SU-DHL-6 (cell line): ENCODE data around the gene ZBP1.

Experiments
- H2AFZ ChIP-seq: fragments of 200-600 bp; sonication (generic); 2 replicates; pipeline ENCODE4 v1.6.1; 2014; ENCODE audit warnings: low read depth, mild to moderate bottlenecking, moderate library complexity, mixed read lengths, antibody characterized with exemption, low read length; ENCODE audit not compliant: severe bottlenecking
- H3F3A ChIP-seq: fragments of 200-600 bp; shearing (Covaris generic); 2 replicates; pipeline ENCODE4 v1.6.0; 2016; ENCODE audit warnings: antibody characterized with exemption, mild to moderate bottlenecking; ENCODE audit not compliant: insufficient read depth
- H3K27ac ChIP-seq: fragments of 200-600 bp; sonication (generic); 2 replicates; pipeline ENCODE4 v1.5.1; 2016; ENCODE audit warnings: low read depth, mild to moderate bottlenecking, low read length, moderate library complexity, mixed read lengths
- H3K27me3 ChIP-seq: fragments of 200-600 bp; sonication (generic), shearing (Covaris generic); 2 replicates; pipeline ENCODE4 v1.6.0; 2014; ENCODE audit warnings: mild to moderate bottlenecking, low read length
- H3K36me3 ChIP-seq: fragments of 200-600 bp; sonication (generic); 2 replicates; pipeline ENCODE4 v1.6.1; 2014; ENCODE audit warnings: mild to moderate bottlenecking, low read length, mixed read lengths
- H3K4me2 ChIP-seq: fragments of 300-600, 200-600 bp; shearing (Covaris generic), sonication (generic); 2 replicates; pipeline ENCODE4 v1.6.0; 2014; ENCODE audit warnings: low read length, low read depth, mild to moderate bottlenecking; ENCODE audit not compliant: poor library complexity, severe bottlenecking
- H3K4me3 ChIP-seq: fragments of 200-600 bp; sonication (generic); 2 replicates; pipeline ENCODE4 v1.5.1; 2014; ENCODE audit warnings: antibody characterized with exemption, low read length, mild to moderate bottlenecking, mixed read lengths; ENCODE audit not compliant: insufficient read depth, poor library complexity, severe bottlenecking
- H3K79me2 ChIP-seq: fragments of 200-600 bp; sonication (generic); 2 replicates; pipeline ENCODE4 v1.6.1; 2014; ENCODE audit warnings: mild to moderate bottlenecking, low read length, moderate library complexity; ENCODE audit not compliant: insufficient read depth
- H3K9ac ChIP-seq: fragments of 200-600 bp; sonication (generic); 2 replicates; pipeline ENCODE4 v1.7.0; 2014; ENCODE audit warnings: mild to moderate bottlenecking, low read length
- H3K9me2 ChIP-seq: fragments of 200-600 bp; sonication (generic); replicated peaks from 2 replicates; pipeline ENCODE4 v1.6.1; 2014; ENCODE audit warnings: low read length; ENCODE audit not compliant: insufficient read depth
- H3K9me3 ChIP-seq: fragments of 200-600 bp; sonication (generic); 2 replicates; pipeline ENCODE4 v1.6.1; 2014; ENCODE audit warnings: low read length, mixed read lengths; ENCODE audit not compliant: insufficient read depth
- H4K20me1 ChIP-seq: fragments of 200-600 bp; sonication (generic); 2 replicates; pipeline ENCODE4 v1.6.1; 2014; ENCODE audit warnings: low read depth, mild to moderate bottlenecking, antibody characterized with exemption, low read length, moderate library complexity, mixed read lengths
- CTCF ChIP-seq: fragments of 200-600 bp; sonication (generic); IDR thresholded peaks from one replicate; pipeline ENCODE4 v1.5.1; 2017; ENCODE audit warnings: antibody characterized with exemption, mild to moderate bottlenecking, low read length, moderate library complexity; ENCODE audit not compliant: insufficient read depth, poor library complexity, severe bottlenecking
- EZH2phosphoT487 ChIP-seq: fragments of 200-600 bp; sonication (generic), shearing (Covaris generic); conservative IDR thresholded peaks from 2 replicates; pipeline ENCODE4 v1.6.1; 2018; ENCODE audit warnings: mild to moderate bottlenecking, antibody characterized with exemption, low read length, moderate library complexity, mixed read lengths

The ZBP1 gene

GRCh38 chr20:57594092-57594951 lies 25.9 kb downstream of the ZBP1 start:
- Histone ChIP-seq H3F3A (no peaks in the 10 kb centered on the region), H3K9me3 (no peaks in the 10 kb centered on the region), H3K9ac (no peak overlapping the region), H3K4me2 (no peak overlapping the region), H3K9me2 (no peaks in the 10 kb centered on the region), H3K36me3 (no peaks in the 10 kb centered on the region), H3K27me3 (no peaks in the 10 kb centered on the region), H3K79me2 (no peaks in the 10 kb centered on the region), H3K4me3 (no peak overlapping the region), H4K20me1 (no peaks in the 10 kb centered on the region), H3K27ac (no peak overlapping the region), H2AFZ (no peak overlapping the region)
- peak; percentile 86 for TF ChIP-seq CTCF
- no peak for TF ChIP-seq EZH2phosphoT487

GRCh38 chr20:57593134-57593886 lies 26.9 kb downstream of the ZBP1 start:
- H3K9ac ChIP-seq: no peak overlapping the region
- no peak overlapping the region for H3K4me3 ChIP-seq
- H3K4me2 ChIP-seq: no peak overlapping the region
- H3K9me3 ChIP-seq: no peaks in the 10 kb centered on the region
- no peaks in the 10 kb centered on the region for H3K9me2 ChIP-seq
- H3K27ac ChIP-seq: no peak overlapping the region
- TF ChIP-seq CTCF: no peak
- H3K36me3 ChIP-seq: no peaks in the 10 kb centered on the region
- no peaks in the 10 kb centered on the region for H3K79me2 ChIP-seq
- H3F3A ChIP-seq: no peaks in the 10 kb centered on the region
- no peak overlapping the region for H2AFZ ChIP-seq
- H4K20me1 ChIP-seq: no peaks in the 10 kb centered on the region
- H3K27me3 ChIP-seq: no peaks in the 10 kb centered on the region

DNA sequence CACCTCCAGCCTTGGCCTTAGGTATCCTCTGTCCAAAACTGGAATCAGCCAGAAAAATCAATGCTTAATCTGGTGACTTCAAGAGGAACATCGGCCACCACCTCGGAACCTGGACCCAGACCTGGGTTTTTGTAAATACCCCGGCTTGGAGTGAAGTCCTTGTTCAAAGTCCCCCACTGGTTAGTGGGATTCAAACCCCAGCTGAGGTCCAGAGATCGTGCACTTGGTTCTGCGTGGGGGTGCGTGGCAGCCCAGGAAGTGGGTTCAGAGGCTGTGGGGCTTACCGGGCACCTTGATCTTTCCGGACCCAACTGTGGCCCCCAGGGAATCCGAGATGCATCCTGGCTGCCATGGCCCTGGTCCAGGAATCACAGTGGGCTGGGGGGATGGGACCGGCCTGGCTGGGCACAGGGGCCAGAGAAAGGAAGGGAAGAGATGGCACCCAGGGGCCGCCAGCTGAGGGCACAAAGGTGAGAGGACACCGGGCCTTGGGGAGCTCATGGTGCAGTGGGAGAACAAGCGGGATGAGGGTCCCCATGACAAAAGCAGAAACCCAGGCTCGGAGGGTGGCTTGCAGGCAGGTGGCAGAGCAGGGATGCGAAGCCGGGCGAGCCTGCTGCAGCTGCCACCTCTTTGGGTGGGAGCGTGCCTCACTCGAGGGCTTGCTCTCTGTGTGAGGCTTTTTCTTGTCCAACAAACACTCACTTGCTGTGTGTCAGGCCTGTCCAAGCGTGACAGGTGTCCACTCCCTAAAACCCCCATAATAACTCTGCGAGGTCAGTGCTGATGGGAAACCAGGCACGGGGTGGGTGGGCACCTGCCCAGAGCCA lies 27.7 kb downstream of the ZBP1 start:
- Histone ChIP-seq H3K79me2 (no peaks in the 10 kb centered on the region), H3K9me2 (no peaks in the 10 kb centered on the region), H3K4me3 (no peak overlapping the region), H3K27me3 (no peaks in the 10 kb centered on the region), H3K4me2 (no peak overlapping the region), H3K9ac (no peak overlapping the region), H3K9me3 (0 out of 2 replicates have a peak, but pooled peaks cover 6% of the 10 kb centered on the region), H3F3A (no peaks in the 10 kb centered on the region), H4K20me1 (no peaks in the 10 kb centered on the region), H3K27ac (no peak overlapping the region), H3K36me3 (no peaks in the 10 kb centered on the region), H2AFZ (no peak overlapping the region)
- no peak for TF ChIP-seq CTCF
- no peak for TF ChIP-seq EZH2phosphoT487
